ENCODE results near the gene OSBPL7. TPM values are rescaled to one million over a fixed set of nuclear protein-coding genes. Genes with fewer than 3 reads are reported as not detected.

Gene OSBPL7
- total and polyA plus RNA-seq, 2 of the 8 experiments (the other 6 are each of a cell fraction or from before 2014, with no cell fraction given), result 7.2 to 8.9 TPM

DNA sequence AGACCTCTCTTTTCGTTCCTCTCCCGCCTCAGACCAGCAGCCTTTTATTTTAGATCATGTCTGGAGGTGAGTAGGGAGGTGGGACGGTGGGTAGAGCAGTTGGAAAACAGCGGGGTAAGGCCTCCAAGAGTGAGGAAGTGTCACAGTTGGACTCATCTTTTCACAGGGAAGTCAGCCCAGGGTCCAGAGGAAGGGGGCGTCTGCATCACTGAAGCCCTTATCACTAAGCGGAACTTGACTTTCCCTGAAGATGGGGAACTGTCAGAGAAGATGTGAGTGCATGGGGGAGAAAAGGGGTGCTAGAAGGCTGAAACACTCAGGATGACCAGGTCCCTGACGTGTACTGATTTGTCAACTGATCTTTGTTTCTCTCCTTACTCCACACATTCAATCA, 10.3 kb upstream of the OSBPL7 start:
- Histone ChIP-seq H3K23me2 (ENCODE audit: low read depth, low read length) (peaks cover 3% of the 10 kb centered on the region; the same call in 1 of the 2 replicates), H3K9ac (replicated peaks in 1 of 4; ENCODE audit: extremely low read depth in 1 of 4, low read depth in 3 of 4, low read length in 3 of 4) (no peak overlapping the region), H4K20me1 (replicated peaks in 1 of 2; ENCODE audit: control insufficient read depth in 1 of 2, insufficient read depth in 2 of 2, low read length in 2 of 2) (no peaks in the 10 kb centered on the region), H2AFZ (ENCODE audit: low read length) (no peak overlapping the region), H2BK120ac (replicated peaks; ENCODE audit: low read depth, low read length) (no peak overlapping the region), H3K27me3 (replicated peaks in 1 of 4; ENCODE audit: control insufficient read depth in 3 of 4, extremely low read depth in 1 of 4, insufficient read depth in 3 of 4, low read length in 3 of 4) (no peaks in the 10 kb centered on the region), H3K14ac (ENCODE audit: insufficient read length) (no peak overlapping the region), H3K79me2 (ENCODE audit: control insufficient read depth in 1 of 2, insufficient read depth in 2 of 2, low read length in 2 of 2) (peaks cover 2 to 14% of the 10 kb centered on the region in 2 experiments), H3K36me3 (ENCODE audit: control insufficient read depth in 2 of 4, insufficient read depth in 4 of 4, low read length in 3 of 4) (peaks cover 2 to 18% (median 12%) of the 10 kb centered on the region in 4 experiments; a peak in 7 of 8 replicates), H3K18ac (ENCODE audit: extremely low read depth, low read length) (no peak overlapping the region), H3K4me3 (ENCODE audit: extremely low read depth in 1 of 4, insufficient read depth in 2 of 4, low read depth in 3 of 4, low read length in 4 of 4) (peak overlapping the region in 3 of 4 experiments; percentile 86 to 99 (median 98); a peak in 4 of 8 replicates), H3K56ac (replicated peaks; ENCODE audit: insufficient read length, low read depth, low read length) (peak overlapping the region; percentile 1), H3K4ac (replicated peaks; ENCODE audit: insufficient read length, low read depth, low read length) (no peak overlapping the region), H4K5ac (ENCODE audit: insufficient read length, low read depth, low read length) (no peak overlapping the region), H4K91ac (replicated peaks; ENCODE audit: insufficient read length, low read length) (no peak overlapping the region), H2BK5ac (ENCODE audit: low read depth, low read length) (no peak overlapping the region), H3K23ac (ENCODE audit: insufficient read length) (no peak overlapping the region), H3K4me1 (replicated peaks in 1 of 4; ENCODE audit: control insufficient read depth in 3 of 4, insufficient read depth in 4 of 4, low read length in 3 of 4) (peaks cover 0 to 6% (median 2%) of the 10 kb centered on the region in 4 experiments; a peak in 4 of 7 replicates), H2BK12ac (ENCODE audit: low read depth, low read length) (no peak overlapping the region), H3K27ac (ENCODE audit: low read depth, low read length) (no peak overlapping the region), H2BK20ac (ENCODE audit: low read length) (no peak overlapping the region), H2AK5ac (ENCODE audit: low read depth, low read length) (no peak overlapping the region), H4K8ac (ENCODE audit: extremely low read depth, insufficient read depth, low read length) (no peak overlapping the region), H3K4me2 (ENCODE audit: insufficient read depth in 1 of 2, low read depth in 2 of 2, low read length in 2 of 2) (peak overlapping the region; percentile 68 to 93), H3K79me1 (ENCODE audit: low read depth, low read length) (no peaks in the 10 kb centered on the region), H3K9me3 (ENCODE audit: insufficient read depth in 2 of 2, low read depth in 1 of 2, low read length in 1 of 2) (no peaks in the 10 kb centered on the region), H2BK15ac (ENCODE audit: low read length) (no peak overlapping the region)
- CTCF ChIA-PET (ENCODE audit: partially characterized antibody), result interaction anchor here (1.0 to 3.0 kb wide), 8 partner anchors 9 to 114 kb away, joined by 3 to 21 read pairs (median 4); partner anchors contain the start of gene SCRN2
- no peak for FAIRE-seq
- POLR2A ChIA-PET (ENCODE audit: partially characterized antibody), result interaction anchor here (0.7 to 2.8 kb wide), 12 partner anchors 9 to 156 kb away, joined by 3 to 10 read pairs (median 4); partner anchors contain the start of genes OSBPL7, PRR15L, SCRN2 and SP2
- no peak for DNase-seq (ENCODE audit: low read depth in 1 of 2, low spot score in 2 of 2)
- 22% methylated on average over 7 of the region's 7 CpGs; no CpG with 5 or more reads in 1 of the 2 experiments for WGBS, 2 experiments (ENCODE audit: extremely low coverage in 1 of 2, insufficient coverage in 1 of 2, insufficient read length in 1 of 2, insufficient replicate concordance in 2 of 2, low coverage in 1 of 2, low lambda C conversion rate in 2 of 2, missing lambda C conversion rate in 1 of 2)
- TF ChIP-seq SIN3A (conservative IDR thresholded peaks at IDR 0.05 in 1 of 2, IDR thresholded peaks at IDR 0.05 in 1 of 2; ENCODE audit: low read depth in 1 of 2, low read length in 2 of 2), result no peak
- TF ChIP-seq NANOG (IDR thresholded peaks at IDR 0.05; ENCODE audit: insufficient read depth, low read depth, low read length, poor library complexity, severe bottlenecking), result no peak
- TF ChIP-seq EGR1 (IDR thresholded peaks at IDR 0.05; ENCODE audit: borderline replicate concordance, low read depth, low read length), result no peak
- TF ChIP-seq, protein P1, sequence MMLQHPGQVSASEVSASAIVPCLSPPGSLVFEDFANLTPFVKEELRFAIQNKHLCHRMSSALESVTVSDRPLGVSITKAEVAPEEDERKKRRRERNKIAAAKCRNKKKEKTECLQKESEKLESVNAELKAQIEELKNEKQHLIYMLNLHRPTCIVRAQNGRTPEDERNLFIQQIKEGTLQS (IDR thresholded peaks at IDR 0.05; ENCODE audit: insufficient read depth, low read depth, low read length), result no peak
- no peak for TF ChIP-seq RFX5 (IDR thresholded peaks at IDR 0.05; ENCODE audit: borderline replicate concordance, low read depth, low read length)
- no peak for TF ChIP-seq SP2 (IDR thresholded peaks at IDR 0.05; ENCODE audit: low read length)
- no peak for TF ChIP-seq RAD21 (IDR thresholded peaks at IDR 0.05 in 1 of 2, conservative IDR thresholded peaks at IDR 0.05 in 1 of 2; ENCODE audit: low read depth in 2 of 2, low read length in 2 of 2)
- TF ChIP-seq, protein P2, sequence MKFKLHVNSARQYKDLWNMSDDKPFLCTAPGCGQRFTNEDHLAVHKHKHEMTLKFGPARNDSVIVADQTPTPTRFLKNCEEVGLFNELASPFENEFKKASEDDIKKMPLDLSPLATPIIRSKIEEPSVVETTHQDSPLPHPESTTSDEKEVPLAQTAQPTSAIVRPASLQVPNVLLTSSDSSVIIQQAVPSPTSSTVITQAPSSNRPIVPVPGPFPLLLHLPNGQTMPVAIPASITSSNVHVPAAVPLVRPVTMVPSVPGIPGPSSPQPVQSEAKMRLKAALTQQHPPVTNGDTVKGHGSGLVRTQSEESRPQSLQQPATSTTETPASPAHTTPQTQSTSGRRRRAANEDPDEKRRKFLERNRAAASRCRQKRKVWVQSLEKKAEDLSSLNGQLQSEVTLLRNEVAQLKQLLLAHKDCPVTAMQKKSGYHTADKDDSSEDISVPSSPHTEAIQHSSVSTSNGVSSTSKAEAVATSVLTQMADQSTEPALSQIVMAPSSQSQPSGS (IDR thresholded peaks at IDR 0.05; ENCODE audit: low read length), result no peak
- TF ChIP-seq KDM4A (IDR thresholded peaks at IDR 0.05; ENCODE audit: low read depth, low read length, severe bottlenecking), result no peak
- no peak for TF ChIP-seq NRF1 (IDR thresholded peaks at IDR 0.05; ENCODE audit: low read depth, low read length)
